Smooth muscle cell (in vitro differentiated cells): Measurements from ENCODE around the gene PIR. TPM values are rescaled to one million over a fixed set of nuclear protein-coding genes. Genes with fewer than 3 reads are reported as not detected.

ENCODE experiments used
- DNase-seq: peaks from one replicate; lab custom pipeline; 2025; ENCODE audit not compliant: unreplicated experiment; lab: John Stamatoyannopoulos, UW
- H2AFZ ChIP-seq: fragments of 200-600 bp; sonication (generic); 2 replicates; pipeline ENCODE4 v1.6.0; 2016; ENCODE audit warnings: antibody characterized with exemption, low read depth, mild to moderate bottlenecking
- H3F3A ChIP-seq: fragments of 200-600 bp; sonication (generic); 2 replicates; pipeline ENCODE4 v1.6.0; 2017; ENCODE audit warnings: antibody characterized with exemption, low read depth
- H3K27ac ChIP-seq: fragments of 200-600 bp; sonication (generic); 2 replicates; pipeline ENCODE4 v1.5.1; 2016; ENCODE audit warnings: low read depth, mild to moderate bottlenecking
- H3K27me3 ChIP-seq: fragments of 200-600 bp; sonication (generic); 2 replicates; pipeline ENCODE4 v1.6.1; 2016; ENCODE audit warnings: low read depth, mild to moderate bottlenecking
- H3K36me3 ChIP-seq: fragments of 200-600 bp; sonication (generic); 2 replicates; pipeline ENCODE4 v1.5.1; 2016; ENCODE audit warnings: low read depth
- H3K4me1 ChIP-seq: fragments of 200-600 bp; sonication (generic); 2 replicates; pipeline ENCODE4 v1.5.1; 2016; ENCODE audit warnings: low read depth
- H3K4me2 ChIP-seq: fragments of 200-600 bp; sonication (generic); 2 replicates; pipeline ENCODE4 v1.6.0; 2016; ENCODE audit warnings: mild to moderate bottlenecking
- H3K4me3 ChIP-seq: fragments of 200-600 bp; sonication (generic); 2 replicates; pipeline ENCODE4 v1.5.1; 2016; ENCODE audit warnings: mild to moderate bottlenecking
- H3K79me2 ChIP-seq: fragments of 200-600 bp; sonication (generic); 2 replicates; pipeline ENCODE4 v1.6.0; 2016; ENCODE audit warnings: low read depth, mild to moderate bottlenecking
- H3K9ac ChIP-seq: fragments of 200-600 bp; sonication (generic); 2 replicates; pipeline ENCODE4 v1.6.0; 2016; ENCODE audit warnings: low read depth
- H3K9me3 ChIP-seq: fragments of 200-600 bp; sonication (generic); replicated peaks from 2 replicates; pipeline ENCODE4 v1.5.1; 2016; ENCODE audit warnings: low read depth
- H4K20me1 ChIP-seq: fragments of 200-600 bp; sonication (generic); 2 replicates; pipeline ENCODE4 v1.6.0; 2016; ENCODE audit warnings: low read depth
- CTCF ChIP-seq: fragments of 200-600 bp; sonication (generic); IDR thresholded peaks from 2 replicates; pipeline ENCODE4 v1.5.1; 2017; ENCODE audit warnings: borderline replicate concordance, mild to moderate bottlenecking, antibody characterized with exemption; ENCODE audit not compliant: insufficient read depth, poor library complexity, severe bottlenecking
- WGBS: methylation state at CpG from one replicate; pipeline ENCODE4 v1.1.7; 2016; ENCODE audit warnings: low lambda C conversion rate; 5-methylcytosine and 5-hydroxymethylcytosine counted together
- polyA plus RNA-seq: library from polyadenylated mRNA; unstranded; fragments of >200 nt; fragmentation: Nextera tagmentation; extraction: Ambion mirVana; gene quantifications from 2 replicates; pipeline ENCODE4 v1.2.1, GENCODE V29; 2016
- total RNA-seq: library from RNA; depleted of rRNA; stranded (reverse); fragments of >200 nt; gene quantifications from 2 replicates; pipeline ENCODE4 v1.2.3, GENCODE V29; 2014

The PIR gene
- total and polyA plus RNA-seq, 2 experiments from 2014 or later, result 9.3 to 14.3 TPM

GRCh38 chrX:15384304-15384703, 108.8 kb downstream of the PIR start, which contains the start of gene VEGFD:
Gene VEGFD, minus strand, starts transcription at chrX:15384413. Its CDS starts 467 bp downstream, at chrX:15383946.
- 63% methylated on average over 2 of the region's 2 CpGs for WGBS
- H3K4me1 ChIP-seq, result no peaks in the 10 kb centered on the region
- no peaks in the 10 kb centered on the region for H3K79me2 ChIP-seq
- H4K20me1 ChIP-seq, result no peaks in the 10 kb centered on the region
- no peak within 1 kb of the TSS for H3K27ac ChIP-seq
- no peak within 1 kb of the TSS for H2AFZ ChIP-seq
- no peak within 1 kb of the TSS for H3K4me2 ChIP-seq
- H3K27me3 ChIP-seq, result no peaks in the 10 kb centered on the region
- H3K9me3 ChIP-seq, result no peaks in the 10 kb centered on the region
- no peaks in the 10 kb centered on the region for H3K36me3 ChIP-seq
- TF ChIP-seq CTCF, result no peak
- no peak within 1 kb of the TSS for H3K9ac ChIP-seq
- DNase-seq, result no peak
- no peak within 1 kb of the TSS for H3K4me3 ChIP-seq
- no peaks in the 10 kb centered on the region for H3F3A ChIP-seq

- Histone ChIP-seq H3K79me2 (no peaks in the 10 kb centered on the region), H3K4me2 (no peak overlapping the region), H3K9ac (no peak overlapping the region), H4K20me1 (no peaks in the 10 kb centered on the region), H3K4me1 (no peaks in the 10 kb centered on the region), H3K27me3 (no peaks in the 10 kb centered on the region), H3K36me3 (no peaks in the 10 kb centered on the region), H2AFZ (no peak overlapping the region), H3K27ac (no peak overlapping the region), H3F3A (no peaks in the 10 kb centered on the region), H3K9me3 (no peaks in the 10 kb centered on the region), H3K4me3 (no peak overlapping the region)
- WGBS, result 88% methylated on average over 8 of the region's 8 CpGs
- TF ChIP-seq CTCF, result no peak
- DNase-seq, result no peak
These were observed 110.3 kb downstream of the PIR start for GRCh38 chrX:15382813-15383212.

- no peak for TF ChIP-seq CTCF
These were observed 116.2 kb downstream of the PIR start for GRCh38 chrX:15376956-15377355.

GRCh38 chrX:15373976-15374375, 119.2 kb downstream of the PIR start:
- no peak overlapping the region for H2AFZ ChIP-seq
- 69% methylated on average over 3 of the region's 3 CpGs for WGBS
- TF ChIP-seq CTCF, result no peak
- no peak overlapping the region for H3K27ac ChIP-seq
- no peaks in the 10 kb centered on the region for H3K4me1 ChIP-seq
- H3K36me3 ChIP-seq, result no peaks in the 10 kb centered on the region
- H4K20me1 ChIP-seq, result no peaks in the 10 kb centered on the region
- DNase-seq, result no peak
- H3K4me3 ChIP-seq, result no peak overlapping the region
- H3K79me2 ChIP-seq, result no peaks in the 10 kb centered on the region
- H3K9me3 ChIP-seq, result no peaks in the 10 kb centered on the region
- H3K27me3 ChIP-seq, result no peaks in the 10 kb centered on the region
- no peak overlapping the region for H3K9ac ChIP-seq
- no peaks in the 10 kb centered on the region for H3F3A ChIP-seq
- H3K4me2 ChIP-seq, result no peak overlapping the region

More at GRCh38 chrX:15376956-15377355, 116.2 kb downstream of the PIR start:
- Histone ChIP-seq H4K20me1 (no peaks in the 10 kb centered on the region), H3K9me3 (no peaks in the 10 kb centered on the region), H3K27me3 (no peaks in the 10 kb centered on the region), H3K4me1 (no peaks in the 10 kb centered on the region), H3K4me2 (no peak overlapping the region), H3K27ac (no peak overlapping the region), H3K79me2 (no peaks in the 10 kb centered on the region), H3K9ac (no peak overlapping the region), H3K36me3 (no peaks in the 10 kb centered on the region), H3F3A (no peaks in the 10 kb centered on the region), H3K4me3 (no peak overlapping the region), H2AFZ (no peak overlapping the region)
- 100% methylated on average over 1 of the region's 1 CpG for WGBS
- DNase-seq, result no peak
